Measurements from ENCODE around the gene GAA.

The GAA gene

DNA sequence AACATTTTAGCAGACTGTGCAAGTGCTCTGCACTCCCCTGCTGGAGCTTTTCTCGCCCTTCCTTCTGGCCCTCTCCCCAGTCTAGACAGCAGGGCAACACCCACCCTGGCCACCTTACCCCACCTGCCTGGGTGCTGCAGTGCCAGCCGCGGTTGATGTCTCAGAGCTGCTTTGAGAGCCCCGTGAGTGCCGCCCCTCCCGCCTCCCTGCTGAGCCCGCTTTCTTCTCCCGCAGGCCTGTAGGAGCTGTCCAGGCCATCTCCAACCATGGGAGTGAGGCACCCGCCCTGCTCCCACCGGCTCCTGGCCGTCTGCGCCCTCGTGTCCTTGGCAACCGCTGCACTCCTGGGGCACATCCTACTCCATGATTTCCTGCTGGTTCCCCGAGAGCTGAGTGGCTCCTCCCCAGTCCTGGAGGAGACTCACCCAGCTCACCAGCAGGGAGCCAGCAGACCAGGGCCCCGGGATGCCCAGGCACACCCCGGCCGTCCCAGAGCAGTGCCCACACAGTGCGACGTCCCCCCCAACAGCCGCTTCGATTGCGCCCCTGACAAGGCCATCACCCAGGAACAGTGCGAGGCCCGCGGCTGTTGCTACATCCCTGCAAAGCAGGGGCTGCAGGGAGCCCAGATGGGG is 3.1 kb downstream of the GAA start:
- H3K27me3 Mint-ChIP-seq = no peaks in the 10 kb centered on the region

DNA sequence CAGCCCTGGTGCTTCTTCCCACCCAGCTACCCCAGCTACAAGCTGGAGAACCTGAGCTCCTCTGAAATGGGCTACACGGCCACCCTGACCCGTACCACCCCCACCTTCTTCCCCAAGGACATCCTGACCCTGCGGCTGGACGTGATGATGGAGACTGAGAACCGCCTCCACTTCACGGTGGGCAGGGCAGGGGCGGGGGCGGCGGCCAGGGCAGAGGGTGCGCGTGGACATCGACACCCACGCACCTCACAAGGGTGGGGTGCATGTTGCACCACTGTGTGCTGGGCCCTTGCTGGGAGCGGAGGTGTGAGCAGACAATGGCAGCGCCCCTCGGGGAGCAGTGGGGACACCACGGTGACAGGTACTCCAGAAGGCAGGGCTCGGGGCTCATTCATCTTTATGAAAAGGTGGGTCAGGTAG is 3.6 kb downstream of the GAA start:
- H3K4me3 Mint-ChIP-seq = no peak overlapping the region
- H3K27ac Mint-ChIP-seq = no peak overlapping the region
- ATAC-seq (ENCODE audit: low read depth) (no peak), DNase-seq (ENCODE audit: low spot score in 2 of 2) (no peak)
- H3K36me3 Mint-ChIP-seq = no peaks in the 10 kb centered on the region
- no peaks in the 10 kb centered on the region for H3K9me3 Mint-ChIP-seq
- no peaks in the 10 kb centered on the region for H3K27me3 Mint-ChIP-seq
- H3K4me1 Mint-ChIP-seq = peaks cover 13% of the 10 kb centered on the region

More for the DNA sequence above, 3.1 kb downstream of the GAA start:
- DNase-seq (ENCODE audit: low spot score in 2 of 2) = no peak
- Mint-ChIP-seq H3K27ac (no peak overlapping the region), H3K36me3 (no peaks in the 10 kb centered on the region), H3K9me3 (no peaks in the 10 kb centered on the region), H3K4me3 (no peak overlapping the region), H3K4me1 (peaks cover 13% of the 10 kb centered on the region)
- ATAC-seq (ENCODE audit: low read depth) = no peak

DNA sequence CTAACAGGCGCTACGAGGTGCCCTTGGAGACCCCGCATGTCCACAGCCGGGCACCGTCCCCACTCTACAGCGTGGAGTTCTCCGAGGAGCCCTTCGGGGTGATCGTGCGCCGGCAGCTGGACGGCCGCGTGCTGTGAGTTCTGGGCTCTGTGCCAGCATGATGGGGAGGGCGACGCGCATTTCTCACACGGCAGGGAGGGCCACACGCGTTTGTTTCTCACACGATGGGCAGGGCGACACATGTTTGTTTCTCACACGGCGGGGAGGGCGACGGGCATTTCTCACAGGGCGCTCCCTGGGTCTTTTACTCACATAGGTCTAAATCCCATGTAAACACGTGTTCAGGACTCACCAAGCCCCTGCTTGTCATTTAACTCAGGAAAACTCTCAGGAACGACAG is 4.4 kb downstream of the GAA start:
- H3K27me3 Mint-ChIP-seq = no peaks in the 10 kb centered on the region
- no peaks in the 10 kb centered on the region for H3K36me3 Mint-ChIP-seq
- H3K27ac Mint-ChIP-seq = no peak overlapping the region
- ATAC-seq (ENCODE audit: low read depth) (no peak), DNase-seq (ENCODE audit: low spot score in 2 of 2) (no peak)
- H3K4me1 Mint-ChIP-seq = peaks cover 10% of the 10 kb centered on the region
- no peak overlapping the region for H3K4me3 Mint-ChIP-seq
- H3K9me3 Mint-ChIP-seq = no peaks in the 10 kb centered on the region

DNA sequence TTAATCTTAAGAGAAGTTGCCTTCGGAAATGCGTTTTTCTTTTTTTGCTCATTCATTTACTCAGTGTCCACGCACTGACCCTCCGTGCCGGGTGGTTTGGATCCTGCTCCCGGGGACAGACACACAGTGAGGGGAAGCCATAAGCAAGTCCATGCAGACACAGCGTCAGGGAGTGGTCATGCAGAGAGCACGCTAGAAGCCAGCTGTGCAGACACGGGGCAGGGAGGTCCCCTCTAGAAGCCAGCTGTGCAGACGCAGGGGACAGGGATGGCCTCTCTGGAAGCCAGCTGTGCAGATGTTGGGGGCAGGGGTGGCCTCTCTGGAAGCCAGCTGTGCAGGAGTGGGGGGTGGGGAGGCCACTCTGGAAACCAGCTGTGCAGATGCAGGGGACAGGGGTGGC is 4.8 kb downstream of the GAA start:
- H3K4me3 Mint-ChIP-seq = no peak overlapping the region
- no peaks in the 10 kb centered on the region for H3K27me3 Mint-ChIP-seq
- DNase-seq (ENCODE audit: low spot score in 2 of 2) = no peak
- H3K4me1 Mint-ChIP-seq = peaks cover 8% of the 10 kb centered on the region
- no peak for ATAC-seq (ENCODE audit: low read depth)
- no peaks in the 10 kb centered on the region for H3K9me3 Mint-ChIP-seq
- H3K36me3 Mint-ChIP-seq = no peaks in the 10 kb centered on the region
- H3K27ac Mint-ChIP-seq = no peak overlapping the region

DNA sequence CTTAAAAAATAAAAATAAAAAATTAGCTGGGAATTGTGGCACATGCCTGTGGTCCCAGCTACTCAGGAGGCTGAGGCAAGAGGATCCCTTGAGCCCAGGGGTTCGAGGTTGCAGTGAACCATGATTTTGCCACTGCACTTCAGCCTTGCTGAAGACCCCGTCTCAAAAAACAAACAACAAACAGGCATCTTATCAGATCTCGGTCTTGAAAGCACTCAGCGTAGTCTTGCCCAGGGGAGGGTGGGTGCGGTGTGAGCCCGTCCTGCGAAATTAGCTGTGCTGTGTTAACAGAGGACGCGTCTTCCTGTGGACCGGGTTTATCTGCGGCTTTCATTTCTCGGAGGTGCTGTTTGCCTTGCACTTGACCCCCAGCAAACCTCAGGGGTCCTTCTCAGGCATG is 5.4 kb downstream of the GAA start:
- Mint-ChIP-seq H3K27ac (no peak overlapping the region), H3K4me3 (no peak overlapping the region), H3K4me1 (peaks cover 8% of the 10 kb centered on the region), H3K27me3 (no peaks in the 10 kb centered on the region), H3K36me3 (no peaks in the 10 kb centered on the region), H3K9me3 (no peaks in the 10 kb centered on the region)
- ATAC-seq (ENCODE audit: low read depth) = no peak
- no peak for DNase-seq (ENCODE audit: low spot score in 2 of 2)

DNA sequence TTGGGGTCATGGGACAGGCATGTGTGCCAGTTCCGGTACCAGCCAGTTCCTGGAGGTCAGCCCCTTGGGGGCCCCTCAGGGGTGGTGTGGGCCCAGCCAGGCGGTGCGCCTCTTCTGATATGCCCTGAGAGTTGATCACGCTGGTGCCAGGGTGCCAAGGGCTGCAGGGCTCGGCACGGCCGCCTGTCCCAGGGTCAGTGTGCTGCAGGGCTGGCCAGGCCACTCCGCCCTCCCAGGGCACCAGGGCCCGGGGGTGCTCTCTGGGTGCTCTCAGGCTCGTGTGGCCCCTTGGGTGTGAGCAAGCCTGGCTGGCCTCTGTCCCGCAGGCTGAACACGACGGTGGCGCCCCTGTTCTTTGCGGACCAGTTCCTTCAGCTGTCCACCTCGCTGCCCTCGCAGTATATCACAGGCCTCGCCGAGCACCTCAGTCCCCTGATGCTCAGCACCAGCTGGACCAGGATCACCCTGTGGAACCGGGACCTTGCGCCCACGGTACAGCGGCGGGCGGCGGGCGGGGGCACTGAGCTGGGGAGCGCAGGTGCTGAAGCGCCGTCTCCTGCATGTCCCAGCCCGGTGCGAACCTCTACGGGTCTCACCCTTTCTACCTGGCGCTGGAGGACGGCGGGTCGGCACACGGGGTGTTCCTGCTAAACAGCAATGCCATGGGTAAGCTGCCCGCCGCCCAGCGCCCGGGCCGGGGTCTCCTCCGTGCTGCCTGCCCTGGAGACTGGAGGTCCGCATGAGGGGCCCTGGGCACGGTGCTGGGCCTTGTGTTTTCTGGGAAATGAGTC is 6.0 kb downstream of the GAA start:
- no peak overlapping the region for H3K4me3 Mint-ChIP-seq
- ATAC-seq (ENCODE audit: low read depth) (no peak), DNase-seq (ENCODE audit: low spot score in 2 of 2) (no peak)
- H3K27me3 Mint-ChIP-seq = no peaks in the 10 kb centered on the region
- no peaks in the 10 kb centered on the region for H3K36me3 Mint-ChIP-seq
- no peak overlapping the region for H3K27ac Mint-ChIP-seq
- H3K4me1 Mint-ChIP-seq = peaks cover 3% of the 10 kb centered on the region
- H3K9me3 Mint-ChIP-seq = no peaks in the 10 kb centered on the region

DNA sequence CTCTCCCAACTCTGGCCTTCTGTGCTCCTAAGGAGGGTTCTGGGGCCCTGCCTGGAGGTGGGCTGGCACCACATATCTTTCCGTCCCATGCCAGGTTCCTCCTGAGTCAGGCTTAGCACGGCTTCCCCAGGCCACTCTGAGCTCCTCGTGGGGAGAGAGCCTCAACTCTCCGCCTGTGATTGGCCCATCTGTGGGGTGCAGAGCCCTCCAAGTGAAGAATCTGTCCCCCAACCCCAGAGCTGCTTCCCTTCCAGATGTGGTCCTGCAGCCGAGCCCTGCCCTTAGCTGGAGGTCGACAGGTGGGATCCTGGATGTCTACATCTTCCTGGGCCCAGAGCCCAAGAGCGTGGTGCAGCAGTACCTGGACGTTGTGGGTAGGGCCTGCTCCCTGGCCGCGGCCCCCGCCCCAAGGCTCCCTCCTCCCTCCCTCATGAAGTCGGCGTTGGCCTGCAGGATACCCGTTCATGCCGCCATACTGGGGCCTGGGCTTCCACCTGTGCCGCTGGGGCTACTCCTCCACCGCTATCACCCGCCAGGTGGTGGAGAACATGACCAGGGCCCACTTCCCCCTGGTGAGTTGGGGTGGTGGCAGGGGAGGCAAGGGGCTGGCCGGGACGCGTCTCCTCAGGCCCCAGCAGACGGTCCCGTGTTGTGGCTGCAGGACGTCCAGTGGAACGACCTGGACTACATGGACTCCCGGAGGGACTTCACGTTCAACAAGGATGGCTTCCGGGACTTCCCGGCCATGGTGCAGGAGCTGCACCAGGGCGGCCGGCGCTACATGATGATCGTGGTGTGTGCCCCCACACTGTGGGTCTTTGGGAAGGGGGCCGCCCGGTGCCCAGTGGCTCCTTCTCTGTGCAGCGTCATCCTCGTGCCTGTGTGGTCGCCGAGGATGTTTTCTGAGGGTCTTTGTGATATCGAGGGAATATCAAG is 6.9 kb downstream of the GAA start:
- no peaks in the 10 kb centered on the region for H3K36me3 Mint-ChIP-seq
- H3K9me3 Mint-ChIP-seq = no peaks in the 10 kb centered on the region
- H3K4me3 Mint-ChIP-seq = no peak overlapping the region
- no peaks in the 10 kb centered on the region for H3K27me3 Mint-ChIP-seq
- DNase-seq (ENCODE audit: low spot score in 2 of 2) (no peak), ATAC-seq (ENCODE audit: low read depth) (no peak)
- H3K4me1 Mint-ChIP-seq = peaks cover 3% of the 10 kb centered on the region
- H3K27ac Mint-ChIP-seq = no peak overlapping the region

DNA sequence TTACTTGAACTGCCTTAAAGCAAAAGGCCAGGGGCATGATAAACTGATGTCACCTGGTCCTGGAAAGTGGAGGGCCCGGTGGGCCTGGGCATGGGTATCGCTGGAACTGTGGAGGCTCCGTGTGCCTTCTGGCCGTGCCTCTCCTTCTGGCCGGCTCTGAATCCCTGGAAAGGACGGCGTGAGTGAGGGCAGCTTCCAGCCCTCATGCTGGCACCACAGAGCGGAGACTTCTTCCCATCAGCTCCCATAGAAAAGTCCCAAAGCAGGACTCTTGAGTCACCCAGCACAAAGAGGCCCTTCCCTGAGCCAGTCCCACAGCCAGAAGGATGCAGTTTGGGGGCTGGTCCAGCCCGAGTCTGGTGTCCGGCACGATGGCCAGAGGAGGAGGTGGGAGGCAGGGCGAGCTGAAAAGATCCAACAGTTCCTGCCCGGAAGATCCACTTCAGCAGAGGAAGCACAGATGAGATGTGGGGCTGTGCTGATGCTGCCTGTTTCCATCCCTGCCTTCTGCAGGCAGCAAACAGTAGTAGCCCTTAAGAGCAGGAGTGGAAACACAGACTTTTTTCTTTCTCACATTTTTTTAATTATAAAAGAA is 7.8 kb downstream of the GAA start:
- DNase-seq (ENCODE audit: low spot score in 2 of 2) = no peak
- H3K27me3 Mint-ChIP-seq = no peaks in the 10 kb centered on the region
- H3K36me3 Mint-ChIP-seq = no peaks in the 10 kb centered on the region
- no peaks in the 10 kb centered on the region for H3K9me3 Mint-ChIP-seq
- no peak for ATAC-seq (ENCODE audit: low read depth)
- H3K4me3 Mint-ChIP-seq = no peak overlapping the region
- H3K27ac Mint-ChIP-seq = no peak overlapping the region
- peaks cover 3% of the 10 kb centered on the region for H3K4me1 Mint-ChIP-seq

DNA sequence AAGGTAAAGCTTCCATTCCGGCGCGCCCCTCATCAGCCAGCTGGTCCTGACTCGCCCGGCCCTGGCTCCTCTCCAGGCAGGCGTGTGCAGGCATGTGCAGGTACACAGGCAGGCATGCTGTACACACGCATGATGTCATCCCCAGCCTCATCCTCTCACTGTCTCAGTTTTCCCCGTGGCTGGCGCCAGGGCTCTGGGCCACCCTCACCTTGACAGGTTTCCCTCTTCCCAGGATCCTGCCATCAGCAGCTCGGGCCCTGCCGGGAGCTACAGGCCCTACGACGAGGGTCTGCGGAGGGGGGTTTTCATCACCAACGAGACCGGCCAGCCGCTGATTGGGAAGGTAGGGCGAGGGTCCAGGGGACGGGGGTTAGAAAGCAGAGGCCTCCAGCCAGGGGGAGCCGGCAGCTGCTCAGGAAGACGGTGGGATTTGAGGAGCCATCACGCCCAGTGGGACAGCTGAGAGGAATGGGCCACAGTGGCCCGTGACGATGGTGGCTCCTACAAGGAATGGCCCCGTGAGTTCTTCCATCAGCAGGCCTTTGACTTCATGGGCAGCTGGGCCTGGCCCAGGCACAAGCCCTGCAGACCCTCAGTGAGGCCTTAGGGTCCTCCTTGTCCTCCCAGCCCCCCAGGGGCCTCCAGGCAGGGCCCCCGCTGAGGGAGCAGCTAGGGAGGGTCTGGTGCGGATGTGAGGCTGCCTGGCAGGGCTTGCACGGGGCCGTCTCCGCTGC is 8.5 kb downstream of the GAA start:
- H3K9me3 Mint-ChIP-seq = no peaks in the 10 kb centered on the region
- no peaks in the 10 kb centered on the region for H3K27me3 Mint-ChIP-seq
- H3K4me3 Mint-ChIP-seq = no peak overlapping the region
- DNase-seq (ENCODE audit: low spot score in 2 of 2) (no peak), ATAC-seq (ENCODE audit: low read depth) (no peak)
- no peak overlapping the region for H3K27ac Mint-ChIP-seq
- H3K36me3 Mint-ChIP-seq = peaks cover 1% of the 10 kb centered on the region
- H3K4me1 Mint-ChIP-seq = peaks cover 3% of the 10 kb centered on the region

DNA sequence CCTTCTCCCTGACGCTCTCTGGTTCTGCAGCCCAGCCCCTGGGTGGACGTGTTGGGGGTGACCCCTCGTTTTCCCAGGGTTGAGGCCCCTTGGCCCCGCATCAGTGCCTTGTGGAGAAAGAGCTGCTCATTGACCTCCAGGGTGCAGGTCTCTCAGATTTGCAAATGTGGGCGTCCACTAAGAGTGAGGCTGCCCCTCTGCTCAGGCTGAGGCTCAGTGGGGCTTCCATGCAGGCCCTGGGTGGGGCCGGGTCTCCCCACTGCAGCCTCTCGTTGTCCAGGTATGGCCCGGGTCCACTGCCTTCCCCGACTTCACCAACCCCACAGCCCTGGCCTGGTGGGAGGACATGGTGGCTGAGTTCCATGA is 9.0 kb downstream of the GAA start:
- H3K4me3 Mint-ChIP-seq = no peak overlapping the region
- peaks cover 4% of the 10 kb centered on the region for H3K9me3 Mint-ChIP-seq
- no peaks in the 10 kb centered on the region for H3K27me3 Mint-ChIP-seq
- H3K36me3 Mint-ChIP-seq = peaks cover 5% of the 10 kb centered on the region
- no peak overlapping the region for H3K27ac Mint-ChIP-seq
- H3K4me1 Mint-ChIP-seq = peaks cover 3% of the 10 kb centered on the region
- DNase-seq (ENCODE audit: low spot score in 2 of 2) = no peak
- no peak for ATAC-seq (ENCODE audit: low read depth)

DNA sequence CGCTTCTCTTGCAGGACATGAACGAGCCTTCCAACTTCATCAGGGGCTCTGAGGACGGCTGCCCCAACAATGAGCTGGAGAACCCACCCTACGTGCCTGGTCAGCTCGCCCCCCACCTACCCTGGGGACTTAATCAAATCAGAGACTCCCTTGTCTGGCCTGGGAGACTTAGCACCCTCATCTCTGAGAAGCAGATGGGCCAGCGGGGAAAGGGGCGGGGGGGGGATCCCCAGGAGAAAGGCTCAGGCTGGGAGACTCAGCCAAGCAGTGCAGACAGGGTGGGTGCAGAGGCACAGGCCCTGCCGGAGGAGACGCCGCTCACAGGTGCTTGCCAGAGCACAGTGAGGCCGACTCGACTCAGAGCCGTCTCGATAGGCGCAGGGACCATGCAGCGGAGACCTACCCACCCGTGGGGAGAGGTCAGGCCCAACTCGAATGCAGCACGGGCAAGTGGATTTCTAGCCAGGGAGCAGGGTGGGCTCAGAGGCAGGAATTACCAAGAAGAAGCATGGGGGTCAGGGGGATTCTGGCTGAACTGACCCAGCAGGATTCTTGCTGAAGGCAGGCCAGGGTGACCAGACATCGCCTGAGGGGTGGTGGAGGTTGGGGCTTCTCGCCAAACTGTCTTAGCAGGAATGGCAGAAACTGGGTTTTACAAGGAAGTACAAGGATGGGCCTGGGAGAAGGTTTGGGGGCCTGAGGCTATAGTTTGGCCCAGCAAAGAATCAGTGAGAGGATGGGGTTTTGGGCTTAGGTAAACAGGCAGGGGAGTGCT is 9.7 kb downstream of the GAA start:
- Mint-ChIP-seq H3K36me3 (peaks cover 8% of the 10 kb centered on the region), H3K9me3 (peaks cover 6% of the 10 kb centered on the region), H3K27ac (no peak overlapping the region), H3K4me3 (no peak overlapping the region), H3K27me3 (no peaks in the 10 kb centered on the region), H3K4me1 (peaks cover 3% of the 10 kb centered on the region)
- DNase-seq (ENCODE audit: low spot score in 2 of 2) (no peak), ATAC-seq (ENCODE audit: low read depth) (no peak)

DNA sequence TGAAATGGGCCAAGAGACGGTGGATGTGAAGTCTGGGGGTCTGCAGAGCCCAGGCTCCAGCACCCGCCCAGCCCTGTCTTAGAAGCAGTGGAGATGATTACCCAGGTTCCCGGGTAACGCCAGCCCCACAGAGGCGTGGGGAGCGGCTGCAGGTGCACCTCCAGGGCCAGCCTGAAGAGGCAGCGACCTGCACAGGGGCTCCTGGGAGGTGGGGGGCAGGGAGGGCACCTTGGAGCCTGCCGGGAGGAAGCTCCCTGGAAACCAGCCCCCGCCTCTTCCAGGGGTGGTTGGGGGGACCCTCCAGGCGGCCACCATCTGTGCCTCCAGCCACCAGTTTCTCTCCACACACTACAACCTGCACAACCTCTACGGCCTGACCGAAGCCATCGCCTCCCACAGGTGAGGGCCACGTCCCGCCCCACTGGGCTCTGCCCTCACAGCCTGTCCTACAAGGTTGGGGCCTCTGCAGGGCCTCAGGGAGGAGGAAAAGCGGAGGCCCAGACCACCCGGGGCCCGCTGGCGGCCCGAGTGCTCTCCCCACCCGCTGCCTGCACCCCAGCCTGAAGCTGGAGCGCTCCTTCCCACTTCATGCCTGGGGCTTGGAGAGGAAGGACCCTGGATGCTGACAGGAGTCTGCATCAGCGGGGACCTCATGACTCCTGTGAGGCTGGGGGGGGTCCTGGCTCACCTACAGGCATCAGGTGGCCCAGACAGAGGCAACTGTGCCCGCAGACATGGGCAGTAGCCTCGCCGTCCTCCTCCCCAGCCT is 10.5 kb downstream of the GAA start:
- no peak for ATAC-seq (ENCODE audit: low read depth)
- peaks cover 6% of the 10 kb centered on the region for H3K9me3 Mint-ChIP-seq
- peaks cover 3% of the 10 kb centered on the region for H3K4me1 Mint-ChIP-seq
- DNase-seq (ENCODE audit: low spot score in 2 of 2) = no peak
- H3K27me3 Mint-ChIP-seq = no peaks in the 10 kb centered on the region
- H3K4me3 Mint-ChIP-seq = no peak overlapping the region
- peaks cover 8% of the 10 kb centered on the region for H3K36me3 Mint-ChIP-seq
- no peak overlapping the region for H3K27ac Mint-ChIP-seq
